Fibroblast of pulmonary artery (primary cell): ENCODE measurements around the gene TMEM115.

ENCODE experiments used
- DNase-seq: peaks from one replicate; pipeline ENCODE4 v3.0.0-alpha.2; 2010; ENCODE audit warnings: low read depth
- H3K4me3 ChIP-seq: replicated peaks from 2 replicates; pipeline ENCODE4 v1.5.1; 2011; ENCODE audit warnings: low read depth, mild to moderate bottlenecking, control low read depth, low read length, moderate library complexity
- CTCF ChIP-seq: IDR thresholded peaks from 2 replicates; pipeline ENCODE4 v1.5.1; 2011; ENCODE audit warnings: mild to moderate bottlenecking, control low read depth, low read length, inconsistent platforms; ENCODE audit errors: missing control alignments

Gene TMEM115

GRCh38 chr3:50378024-50378423 is 18.7 kb upstream of the TMEM115 start:
- TF ChIP-seq CTCF = no peak
- no peak for DNase-seq
- no peak overlapping the region for H3K4me3 ChIP-seq

DNA sequence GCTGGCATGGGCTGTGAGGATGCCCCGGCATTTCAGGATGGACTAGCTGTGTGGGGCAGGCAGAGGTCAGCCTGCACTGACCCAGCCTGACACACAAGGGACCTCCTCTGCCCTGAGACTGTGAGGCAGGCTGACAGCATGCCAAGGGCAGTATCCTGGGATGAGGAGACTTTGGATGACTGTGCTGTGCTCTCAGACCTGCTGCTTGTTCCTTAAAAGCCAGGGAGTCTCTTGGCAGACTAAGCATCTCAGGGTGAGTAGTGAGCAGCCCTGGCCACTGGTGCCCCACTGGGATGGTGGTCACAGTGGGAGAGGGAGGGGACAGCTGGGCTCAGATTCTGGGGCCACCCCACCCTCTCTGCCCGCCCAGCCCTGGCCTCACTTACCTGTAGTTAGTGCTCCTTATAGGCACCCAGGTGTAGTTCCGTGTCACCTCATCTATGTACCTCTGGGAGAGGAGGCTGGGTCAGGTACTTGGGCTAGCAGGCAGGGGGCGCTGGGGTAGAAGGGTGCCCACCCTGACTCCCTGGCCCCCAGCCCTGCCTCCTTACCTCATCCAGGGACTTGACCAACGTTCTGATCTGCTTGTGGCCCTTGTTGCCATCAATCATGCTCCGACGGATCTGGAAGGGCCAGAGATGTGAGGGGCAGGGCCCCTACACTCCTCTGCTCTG is 16.1 kb upstream of the TMEM115 start:
- no peak for DNase-seq
- TF ChIP-seq CTCF = no peak
- no peak overlapping the region for H3K4me3 ChIP-seq

- H3K4me3 ChIP-seq = no peak overlapping the region
- TF ChIP-seq CTCF = no peak
- DNase-seq = no peak
Measured at GRCh38 chr3:50374363-50375257, 15.3 kb upstream of the TMEM115 start.

- TF ChIP-seq CTCF = no peak
- no peak for DNase-seq
- no peak overlapping the region for H3K4me3 ChIP-seq
Measured at GRCh38 chr3:50373146-50374051, 14.1 kb upstream of the TMEM115 start.

DNA sequence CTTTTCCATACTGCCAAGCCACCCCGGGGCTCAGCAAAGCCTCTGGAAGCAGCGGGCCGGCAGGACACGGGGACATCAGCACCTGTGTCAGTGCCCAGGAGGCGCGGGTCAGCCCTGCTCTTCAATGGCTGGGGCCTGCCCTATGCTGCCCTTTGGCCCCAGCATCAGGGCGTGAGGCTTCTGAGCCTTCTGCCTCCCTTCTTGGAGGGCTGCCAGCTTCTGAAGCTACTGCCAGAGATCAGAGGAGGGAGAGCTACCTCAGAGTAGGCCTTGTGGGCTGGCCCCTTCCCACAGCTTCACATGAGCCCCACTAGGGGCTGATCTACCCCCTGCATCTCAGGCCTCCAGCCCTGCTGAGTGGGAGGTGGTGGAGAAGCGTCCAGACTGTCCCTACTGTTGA is 13.0 kb upstream of the TMEM115 start:
- DNase-seq = no peak
- H3K4me3 ChIP-seq = no peak overlapping the region
- TF ChIP-seq CTCF = no peak

DNA sequence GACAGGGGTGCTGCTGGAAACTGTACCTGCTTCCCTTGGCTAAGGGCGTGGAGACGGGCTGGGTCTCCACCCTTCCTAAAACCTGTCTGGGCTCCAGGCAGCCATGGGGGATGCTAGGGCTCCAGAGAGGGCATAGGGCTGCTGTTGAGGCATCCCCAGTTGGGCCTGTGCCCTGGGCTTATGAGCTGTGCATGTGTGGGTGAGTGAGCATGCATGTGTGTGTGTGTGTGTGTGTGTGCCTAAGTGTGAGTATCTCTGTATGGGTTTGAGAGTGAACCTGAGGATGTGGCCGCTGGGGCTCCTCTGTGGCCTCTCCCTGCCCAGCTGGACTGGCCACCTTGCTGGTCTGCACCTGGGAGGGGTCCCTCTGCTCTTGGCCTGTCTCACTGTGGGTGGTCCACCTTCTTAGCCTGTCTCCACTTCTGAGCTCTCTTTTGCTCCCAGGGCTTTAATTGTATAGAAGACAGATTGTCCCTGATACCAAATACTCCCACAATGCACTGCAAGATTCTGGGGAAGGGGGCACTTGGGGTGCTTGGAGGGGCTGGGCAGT is 11.9 kb upstream of the TMEM115 start:
- H3K4me3 ChIP-seq = no peak overlapping the region
- TF ChIP-seq CTCF = no peak
- DNase-seq = peak; percentile 23
